ENCODE measurements around the gene IPO13.

The IPO13 gene

DNA sequence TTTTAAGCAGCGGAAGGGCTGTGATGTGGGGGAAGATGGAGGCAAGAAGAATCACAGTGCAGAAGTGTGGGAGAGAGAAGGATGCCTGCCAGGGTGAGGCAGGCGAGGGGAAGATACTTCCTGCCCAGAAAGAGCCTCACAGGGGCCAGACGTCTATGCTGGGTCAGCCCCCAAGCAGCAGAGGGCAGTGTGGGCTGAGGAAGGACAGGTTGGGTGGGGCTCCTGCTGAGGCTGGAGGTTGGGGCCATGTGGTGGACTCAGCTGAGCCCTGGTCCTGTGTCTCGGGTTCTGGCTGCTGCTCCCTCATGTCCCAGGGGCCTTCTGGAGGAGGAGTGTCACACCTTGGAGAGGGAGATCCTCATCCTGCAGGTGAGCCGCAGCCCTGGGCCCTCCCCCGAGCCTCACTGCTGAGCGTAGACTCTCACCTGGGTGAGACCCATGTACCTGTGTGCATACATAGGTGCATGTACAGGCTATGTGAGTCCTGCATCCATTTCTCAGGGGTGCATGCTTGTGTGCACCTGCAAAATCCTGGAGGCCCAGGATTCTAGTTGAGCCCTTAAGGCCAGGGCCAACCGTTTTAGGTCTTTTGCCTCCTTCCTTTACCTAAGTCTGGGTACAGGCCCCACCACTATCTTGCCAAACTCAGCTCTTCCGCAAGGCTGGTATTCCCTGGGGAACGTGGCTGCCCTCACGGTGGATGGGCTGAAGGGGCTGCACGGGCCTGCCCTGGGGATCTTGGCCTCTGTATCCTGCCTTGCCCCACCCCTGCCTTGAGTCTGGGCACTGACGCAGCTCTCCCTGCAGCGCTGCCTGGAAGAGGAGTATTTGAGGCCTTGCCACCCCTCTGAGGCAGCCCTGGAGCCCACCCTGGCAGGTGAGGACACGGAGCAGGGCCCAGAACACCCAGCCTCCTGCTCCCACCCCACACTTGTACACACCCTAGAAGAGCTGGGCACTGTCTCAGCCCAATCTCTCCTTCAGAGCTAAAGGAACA lies 48.3 kb downstream of the IPO13 start:
- no peak overlapping the region for H3K4me3 ChIP-seq (ENCODE audit: low read depth in 1 of 2, low read length in 2 of 2)
- H3K4me1 ChIP-seq (ENCODE audit: control insufficient read depth in 1 of 2, insufficient read depth in 2 of 2, low read length in 2 of 2), result peaks cover 15 to 22% of the 10 kb centered on the region in 2 donors
- H3K27me3 ChIP-seq (ENCODE audit: control insufficient read depth in 1 of 2, insufficient read depth in 2 of 2, low read length in 2 of 2), result no peaks in the 10 kb centered on the region
- no peaks in the 10 kb centered on the region for H3K9me3 ChIP-seq (ENCODE audit: control insufficient read depth in 1 of 2, low read length in 2 of 2)
- H3K36me3 ChIP-seq (ENCODE audit: control insufficient read depth in 1 of 2, insufficient read depth in 2 of 2, low read length in 2 of 2), result no peaks in the 10 kb centered on the region
- H3K27ac ChIP-seq (ENCODE audit: low read depth, low read length), result no peak overlapping the region
- no peak overlapping the region for H3K9ac ChIP-seq (ENCODE audit: low read depth in 1 of 2, low read length in 2 of 2)

DNA sequence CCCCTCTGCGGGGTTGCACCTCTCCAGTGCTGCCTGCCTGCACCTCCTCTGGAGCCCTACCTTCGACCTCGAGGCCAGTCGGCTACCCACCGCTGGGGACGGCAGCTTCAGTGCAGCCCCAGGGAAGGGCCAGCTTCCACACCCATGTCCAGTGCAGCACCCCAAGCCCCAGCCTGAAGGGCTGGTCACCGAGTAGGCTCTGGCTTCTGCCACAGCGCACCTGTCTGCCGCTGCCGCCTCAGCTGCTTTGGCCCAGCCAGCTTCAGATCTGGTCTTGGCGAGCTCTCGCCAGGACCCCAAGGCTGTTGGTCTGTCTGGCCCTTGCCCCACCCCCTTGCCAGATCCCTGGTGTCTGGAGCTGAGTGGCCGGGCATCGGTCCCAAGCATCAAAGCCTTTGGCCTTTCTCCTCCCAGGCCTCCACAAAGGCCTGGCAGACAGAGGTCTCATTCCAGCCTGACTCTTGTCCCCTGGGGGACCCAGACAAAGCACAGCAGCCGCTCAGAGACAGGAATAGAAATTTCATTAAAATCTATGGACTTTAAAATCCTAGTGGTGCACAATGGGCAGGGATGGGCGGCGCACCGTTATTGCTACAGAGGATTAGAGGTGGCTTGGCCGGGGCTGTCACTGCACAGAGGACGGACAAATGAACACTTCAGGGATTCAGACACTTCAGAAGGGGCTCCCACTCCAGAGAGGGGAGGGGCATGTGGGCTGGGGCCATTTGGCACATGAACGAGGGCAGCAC lies 49.4 kb downstream of the IPO13 start:
- Histone ChIP-seq H3K27ac (ENCODE audit: low read depth, low read length) (no peak overlapping the region), H3K9ac (ENCODE audit: low read depth in 1 of 2, low read length in 2 of 2) (no peak overlapping the region), H3K4me3 (ENCODE audit: low read depth in 1 of 2, low read length in 2 of 2) (no peak overlapping the region), H3K36me3 (ENCODE audit: control insufficient read depth in 1 of 2, insufficient read depth in 2 of 2, low read length in 2 of 2) (no peaks in the 10 kb centered on the region), H3K27me3 (ENCODE audit: control insufficient read depth in 1 of 2, insufficient read depth in 2 of 2, low read length in 2 of 2) (no peaks in the 10 kb centered on the region), H3K9me3 (ENCODE audit: control insufficient read depth in 1 of 2, low read length in 2 of 2) (no peaks in the 10 kb centered on the region), H3K4me1 (ENCODE audit: control insufficient read depth in 1 of 2, insufficient read depth in 2 of 2, low read length in 2 of 2) (peaks cover 9 to 15% of the 10 kb centered on the region in 2 donors)

DNA sequence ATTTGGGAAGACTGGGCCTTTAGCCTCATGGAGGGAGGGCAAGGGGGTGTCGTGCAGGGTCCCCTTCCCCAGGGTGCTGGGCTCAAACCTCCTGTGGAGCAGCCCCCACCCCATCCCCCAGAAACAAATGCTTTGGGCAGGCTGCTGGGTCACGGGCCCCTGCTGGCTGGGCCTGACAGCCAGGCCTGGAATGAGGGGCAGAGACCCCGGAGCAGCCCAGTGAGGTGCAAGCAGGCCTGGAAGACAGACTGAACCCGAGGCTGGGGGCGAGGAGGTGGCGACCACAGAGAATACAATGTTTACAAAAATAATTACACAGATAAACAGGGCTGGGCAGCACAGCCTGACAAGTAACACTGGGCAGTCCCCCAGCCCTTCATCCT lies 50.0 kb downstream of the IPO13 start:
- Histone ChIP-seq H3K27me3 (ENCODE audit: control insufficient read depth in 1 of 2, insufficient read depth in 2 of 2, low read length in 2 of 2) (no peaks in the 10 kb centered on the region), H3K4me1 (ENCODE audit: control insufficient read depth in 1 of 2, insufficient read depth in 2 of 2, low read length in 2 of 2) (peaks cover 9 to 15% of the 10 kb centered on the region in 2 donors), H3K9me3 (ENCODE audit: control insufficient read depth in 1 of 2, low read length in 2 of 2) (no peaks in the 10 kb centered on the region), H3K36me3 (ENCODE audit: control insufficient read depth in 1 of 2, insufficient read depth in 2 of 2, low read length in 2 of 2) (no peaks in the 10 kb centered on the region), H3K4me3 (ENCODE audit: low read depth in 1 of 2, low read length in 2 of 2) (no peak overlapping the region), H3K27ac (ENCODE audit: low read depth, low read length) (no peak overlapping the region), H3K9ac (ENCODE audit: low read depth in 1 of 2, low read length in 2 of 2) (no peak overlapping the region)

DNA sequence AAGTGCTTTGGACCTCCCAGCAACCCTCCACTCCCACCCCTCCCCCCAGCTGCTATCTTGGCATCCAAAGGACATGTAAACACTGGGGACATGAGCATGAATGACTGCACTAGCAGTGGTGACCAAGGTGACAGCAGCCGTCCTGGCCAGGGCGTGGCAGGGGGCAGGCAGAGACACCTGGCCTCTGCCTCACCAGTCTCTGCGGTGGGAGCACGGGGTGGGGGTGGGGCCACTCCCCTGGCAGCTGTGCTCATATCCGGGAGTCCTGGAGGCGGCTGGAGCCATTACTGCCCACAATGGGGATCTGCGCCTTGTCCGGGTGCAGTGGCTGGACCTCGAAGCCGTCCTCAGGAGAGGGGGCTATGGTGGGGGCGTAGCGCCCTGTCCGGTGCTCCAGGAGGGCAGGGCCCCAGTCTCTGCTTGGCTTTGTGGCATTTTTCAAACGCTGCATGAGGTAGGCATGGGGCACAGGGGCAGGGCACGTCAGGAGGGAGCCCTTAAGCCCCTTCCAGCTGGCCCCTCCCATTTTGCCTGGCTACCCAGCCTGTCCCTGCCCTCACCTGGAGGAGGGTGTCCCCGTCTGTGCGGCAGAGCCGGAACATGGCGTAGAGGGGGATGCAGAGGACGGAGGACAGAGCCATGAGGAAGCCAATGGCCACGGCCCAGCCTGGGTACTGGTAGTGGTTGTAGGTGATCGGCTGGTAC lies 50.7 kb downstream of the IPO13 start:
- H3K4me1 ChIP-seq (ENCODE audit: control insufficient read depth in 1 of 2, insufficient read depth in 2 of 2, low read length in 2 of 2), result peaks cover 4 to 10% of the 10 kb centered on the region in 2 donors
- H3K27me3 ChIP-seq (ENCODE audit: control insufficient read depth in 1 of 2, insufficient read depth in 2 of 2, low read length in 2 of 2), result no peaks in the 10 kb centered on the region
- H3K9me3 ChIP-seq (ENCODE audit: control insufficient read depth in 1 of 2, low read length in 2 of 2), result no peaks in the 10 kb centered on the region
- H3K4me3 ChIP-seq (ENCODE audit: low read depth in 1 of 2, low read length in 2 of 2), result no peak overlapping the region
- H3K9ac ChIP-seq (ENCODE audit: low read depth in 1 of 2, low read length in 2 of 2), result no peak overlapping the region
- no peak overlapping the region for H3K27ac ChIP-seq (ENCODE audit: low read depth, low read length)
- H3K36me3 ChIP-seq (ENCODE audit: control insufficient read depth in 1 of 2, insufficient read depth in 2 of 2, low read length in 2 of 2), result no peaks in the 10 kb centered on the region

DNA sequence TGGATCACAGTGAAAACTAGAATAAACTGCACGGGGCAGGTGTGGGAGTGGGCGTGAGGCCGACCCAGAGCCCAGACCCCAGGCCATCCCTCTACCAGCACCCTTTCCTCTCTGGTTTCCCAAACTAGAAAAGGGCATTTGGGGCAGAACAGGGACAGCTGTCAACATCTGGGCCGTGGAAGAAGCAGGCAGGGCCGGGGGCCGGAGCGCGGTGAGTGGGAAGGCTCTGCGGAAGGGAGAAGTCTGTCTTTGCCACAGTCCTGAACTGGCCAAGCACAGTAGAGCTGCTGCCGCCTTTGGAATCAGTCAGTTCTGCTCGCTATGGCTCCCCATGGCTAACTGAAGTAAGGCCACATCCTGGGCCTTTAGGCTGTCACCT lies 51.2 kb downstream of the IPO13 start:
- no peak overlapping the region for H3K9ac ChIP-seq (ENCODE audit: low read depth in 1 of 2, low read length in 2 of 2)
- no peak overlapping the region for H3K27ac ChIP-seq (ENCODE audit: low read depth, low read length)
- no peaks in the 10 kb centered on the region for H3K36me3 ChIP-seq (ENCODE audit: control insufficient read depth in 1 of 2, insufficient read depth in 2 of 2, low read length in 2 of 2)

DNA sequence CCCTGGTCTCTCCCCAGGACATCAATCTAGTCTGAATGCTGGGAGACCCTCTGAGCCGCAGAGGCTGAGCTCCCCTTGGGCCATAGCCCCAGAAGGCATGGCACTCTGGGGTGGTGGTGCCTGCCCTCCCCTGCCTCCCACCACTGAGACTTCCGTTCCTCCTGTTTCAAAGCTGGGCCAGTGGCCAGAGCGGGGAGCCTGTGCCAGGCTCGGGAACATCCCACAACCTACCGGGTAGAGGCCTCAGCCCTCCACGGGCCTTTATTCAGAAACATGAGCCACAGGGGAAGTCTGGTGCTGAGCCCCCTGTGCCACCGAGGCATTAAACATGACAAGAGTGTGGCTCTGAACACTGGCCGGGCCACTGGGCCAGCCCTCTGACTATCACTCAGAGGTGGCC lies 52.7 kb downstream of the IPO13 start:
- Histone ChIP-seq H3K36me3 (ENCODE audit: control insufficient read depth in 1 of 2, insufficient read depth in 2 of 2, low read length in 2 of 2) (no peaks in the 10 kb centered on the region), H3K27me3 (ENCODE audit: control insufficient read depth in 1 of 2, insufficient read depth in 2 of 2, low read length in 2 of 2) (no peaks in the 10 kb centered on the region), H3K9me3 (ENCODE audit: control insufficient read depth in 1 of 2, low read length in 2 of 2) (no peaks in the 10 kb centered on the region), H3K4me3 (ENCODE audit: low read depth in 1 of 2, low read length in 2 of 2) (no peak overlapping the region), H3K27ac (ENCODE audit: low read depth, low read length) (no peak overlapping the region), H3K9ac (ENCODE audit: low read depth in 1 of 2, low read length in 2 of 2) (no peak overlapping the region), H3K4me1 (ENCODE audit: control insufficient read depth in 1 of 2, insufficient read depth in 2 of 2, low read length in 2 of 2) (peaks cover 4 to 9% of the 10 kb centered on the region in 2 donors)

More for the DNA sequence above, 51.2 kb downstream of the IPO13 start:
- Histone ChIP-seq H3K9me3 (ENCODE audit: control insufficient read depth in 1 of 2, low read length in 2 of 2) (no peaks in the 10 kb centered on the region), H3K27me3 (ENCODE audit: control insufficient read depth in 1 of 2, insufficient read depth in 2 of 2, low read length in 2 of 2) (no peaks in the 10 kb centered on the region), H3K4me1 (ENCODE audit: control insufficient read depth in 1 of 2, insufficient read depth in 2 of 2, low read length in 2 of 2) (peaks cover 4 to 9% of the 10 kb centered on the region in 2 donors), H3K4me3 (ENCODE audit: low read depth in 1 of 2, low read length in 2 of 2) (no peak overlapping the region)

DNA sequence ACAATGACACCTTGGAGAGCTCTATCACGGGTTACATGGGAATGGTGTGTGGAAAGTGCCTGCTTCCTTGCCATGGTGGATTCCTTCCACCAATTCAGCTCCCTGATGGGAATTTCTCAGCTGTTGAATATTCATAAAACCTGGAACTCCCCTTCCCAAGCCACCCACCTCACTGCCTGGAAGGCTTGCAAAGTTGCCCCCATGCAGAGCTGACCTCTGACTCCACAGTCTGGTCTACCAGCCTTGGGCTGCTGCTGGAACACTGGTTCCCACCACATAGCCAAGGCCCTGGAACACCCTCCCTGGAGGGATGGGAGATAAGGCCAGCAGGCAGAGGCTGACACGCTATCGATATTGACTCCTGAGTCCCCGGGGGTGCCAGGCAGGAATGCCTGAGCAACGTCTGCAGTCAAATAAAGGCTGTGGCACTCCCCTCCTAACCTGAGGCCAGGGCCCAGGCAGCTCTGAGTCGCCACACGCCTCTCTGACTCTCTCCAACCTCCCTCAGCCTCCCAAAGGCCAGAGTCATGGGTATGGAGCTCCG lies 53.4 kb downstream of the IPO13 start:
- Histone ChIP-seq H3K27me3 (ENCODE audit: control insufficient read depth in 1 of 2, insufficient read depth in 2 of 2, low read length in 2 of 2) (no peaks in the 10 kb centered on the region), H3K9me3 (ENCODE audit: control insufficient read depth in 1 of 2, low read length in 2 of 2) (no peaks in the 10 kb centered on the region), H3K36me3 (ENCODE audit: control insufficient read depth in 1 of 2, insufficient read depth in 2 of 2, low read length in 2 of 2) (no peaks in the 10 kb centered on the region), H3K9ac (ENCODE audit: low read depth in 1 of 2, low read length in 2 of 2) (no peak overlapping the region), H3K4me3 (ENCODE audit: low read depth in 1 of 2, low read length in 2 of 2) (no peak overlapping the region), H3K4me1 (ENCODE audit: control insufficient read depth in 1 of 2, insufficient read depth in 2 of 2, low read length in 2 of 2) (peaks cover 4 to 9% of the 10 kb centered on the region in 2 donors), H3K27ac (ENCODE audit: low read depth, low read length) (no peak overlapping the region)

DNA sequence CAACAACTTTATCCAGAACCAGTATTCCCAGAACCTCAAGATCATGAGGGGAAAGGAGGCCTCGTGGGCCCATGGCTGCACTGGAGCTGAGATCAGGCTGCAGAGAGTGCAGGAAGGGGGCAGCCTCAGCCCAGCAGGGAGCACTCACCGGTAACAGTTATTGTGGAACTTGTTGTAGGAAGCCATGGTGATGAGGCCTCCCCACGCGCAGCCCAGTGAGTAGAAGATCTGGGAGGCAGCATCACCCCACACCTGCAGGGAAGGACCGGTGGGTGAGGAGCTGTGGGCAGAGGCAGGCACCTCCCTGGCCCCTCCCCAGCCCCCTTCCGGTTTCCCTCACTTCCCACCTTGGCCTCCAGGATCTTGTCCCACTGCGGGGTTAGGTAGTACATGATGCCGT lies 55.4 kb downstream of the IPO13 start:
- Histone ChIP-seq H3K36me3 (ENCODE audit: control insufficient read depth in 1 of 2, insufficient read depth in 2 of 2, low read length in 2 of 2) (no peaks in the 10 kb centered on the region), H3K9ac (ENCODE audit: low read depth in 1 of 2, low read length in 2 of 2) (no peak overlapping the region), H3K4me3 (ENCODE audit: low read depth in 1 of 2, low read length in 2 of 2) (no peak overlapping the region), H3K27ac (ENCODE audit: low read depth, low read length) (no peak overlapping the region), H3K4me1 (ENCODE audit: control insufficient read depth in 1 of 2, insufficient read depth in 2 of 2, low read length in 2 of 2) (peaks cover 4 to 6% of the 10 kb centered on the region in 2 donors), H3K27me3 (ENCODE audit: control insufficient read depth in 1 of 2, insufficient read depth in 2 of 2, low read length in 2 of 2) (no peaks in the 10 kb centered on the region), H3K9me3 (ENCODE audit: control insufficient read depth in 1 of 2, low read length in 2 of 2) (no peaks in the 10 kb centered on the region)

DNA sequence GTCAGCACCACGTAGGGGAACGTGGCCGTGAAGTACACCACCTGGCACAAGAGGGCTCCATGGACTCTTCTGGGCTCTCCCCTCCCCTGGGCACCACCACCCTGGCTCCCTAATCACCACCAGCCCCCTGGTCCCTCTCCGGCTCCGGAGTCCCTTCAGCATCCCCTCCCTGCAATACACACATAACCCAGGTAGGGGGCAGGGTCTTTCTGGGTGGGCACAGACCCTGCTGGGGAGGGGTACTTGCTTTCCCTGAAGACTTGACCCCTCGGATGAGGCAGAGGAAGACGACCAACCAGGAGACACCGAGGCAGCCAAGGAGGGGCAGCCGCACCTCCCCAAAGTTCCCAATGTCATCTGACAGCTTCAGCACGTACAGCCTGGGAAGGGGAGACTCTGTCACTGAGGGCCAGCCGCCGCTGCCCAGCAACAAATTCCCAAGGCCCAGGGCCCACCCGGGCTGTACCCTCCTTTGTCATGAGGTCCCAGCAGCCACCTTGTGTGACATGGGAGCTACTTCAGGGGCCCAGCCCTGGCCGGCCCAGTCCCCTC lies 55.9 kb downstream of the IPO13 start:
- no peaks in the 10 kb centered on the region for H3K27me3 ChIP-seq (ENCODE audit: control insufficient read depth in 1 of 2, insufficient read depth in 2 of 2, low read length in 2 of 2)
- no peaks in the 10 kb centered on the region for H3K9me3 ChIP-seq (ENCODE audit: control insufficient read depth in 1 of 2, low read length in 2 of 2)
- H3K4me3 ChIP-seq (ENCODE audit: low read depth in 1 of 2, low read length in 2 of 2), result no peak overlapping the region
- H3K36me3 ChIP-seq (ENCODE audit: control insufficient read depth in 1 of 2, insufficient read depth in 2 of 2, low read length in 2 of 2), result no peaks in the 10 kb centered on the region
- peaks cover under 1 to 1% of the 10 kb centered on the region in 2 donors for H3K4me1 ChIP-seq (ENCODE audit: control insufficient read depth in 1 of 2, insufficient read depth in 2 of 2, low read length in 2 of 2)
- H3K9ac ChIP-seq (ENCODE audit: low read depth in 1 of 2, low read length in 2 of 2), result no peak overlapping the region
- no peak overlapping the region for H3K27ac ChIP-seq (ENCODE audit: low read depth, low read length)
